GM18517 (cell line): ENCODE measurements around the gene TOX2.

ENCODE experiments used
- ATAC-seq: cut with Tn5 transposase; IDR thresholded peaks from one replicate; pipeline ENCODE4 v1.9.1; 2021; ENCODE audit warnings: mild to moderate bottlenecking, moderate library complexity; ENCODE audit not compliant: unreplicated experiment

Gene TOX2

GRCh38 chr20:43914311-43915210 is at the start of gene TOX2:
Gene TOX2 (plus strand): TSS chr20:43914852. CDS start chr20:43914892, 40 bp downstream.
- ATAC-seq: no peak

GRCh38 chr20:43868091-43868490 is 46.6 kb upstream of the TOX2 start:
- no peak for ATAC-seq

GRCh38 chr20:43870484-43870883 is 44.2 kb upstream of the TOX2 start:
- no peak for ATAC-seq

GRCh38 chr20:43878776-43879175 is 35.9 kb upstream of the TOX2 start:
- ATAC-seq: no peak

GRCh38 chr20:43893930-43894329 is 20.7 kb upstream of the TOX2 start:
- ATAC-seq: no peak

- ATAC-seq: no peak
Measured at GRCh38 chr20:43894491-43894890, 20.2 kb upstream of the TOX2 start.

GRCh38 chr20:43895235-43895634 is 19.4 kb upstream of the TOX2 start:
- no peak for ATAC-seq

GRCh38 chr20:43899274-43900120 is 15.2 kb upstream of the TOX2 start:
- no peak for ATAC-seq

GRCh38 chr20:43900121-43900466 is 14.6 kb upstream of the TOX2 start:
- no peak for ATAC-seq

- ATAC-seq: no peak
Measured at GRCh38 chr20:43900496-43900895, 14.2 kb upstream of the TOX2 start.

GRCh38 chr20:43901296-43901695 is 13.4 kb upstream of the TOX2 start:
- ATAC-seq: no peak

- ATAC-seq: no peak
Measured at GRCh38 chr20:43903953-43904826, 10.5 kb upstream of the TOX2 start.

GRCh38 chr20:43904827-43905177 is 9.8 kb upstream of the TOX2 start:
- no peak for ATAC-seq

GRCh38 chr20:43906505-43907034 is 8.1 kb upstream of the TOX2 start:
- no peak for ATAC-seq

- no peak for ATAC-seq
Measured at GRCh38 chr20:43909211-43909610, 5.4 kb upstream of the TOX2 start.

- no peak for ATAC-seq
Measured at GRCh38 chr20:43909720-43910119, 4.9 kb upstream of the TOX2 start.

GRCh38 chr20:43910564-43910963 is 4.1 kb upstream of the TOX2 start:
- no peak for ATAC-seq

GRCh38 chr20:43911066-43911465 is 3.6 kb upstream of the TOX2 start:
- no peak for ATAC-seq

GRCh38 chr20:43913291-43914025 is 1.2 kb upstream of the TOX2 start:
- no peak for ATAC-seq
